ENCODE measurements around the gene KDM4C.

KDM4C gene

DNA sequence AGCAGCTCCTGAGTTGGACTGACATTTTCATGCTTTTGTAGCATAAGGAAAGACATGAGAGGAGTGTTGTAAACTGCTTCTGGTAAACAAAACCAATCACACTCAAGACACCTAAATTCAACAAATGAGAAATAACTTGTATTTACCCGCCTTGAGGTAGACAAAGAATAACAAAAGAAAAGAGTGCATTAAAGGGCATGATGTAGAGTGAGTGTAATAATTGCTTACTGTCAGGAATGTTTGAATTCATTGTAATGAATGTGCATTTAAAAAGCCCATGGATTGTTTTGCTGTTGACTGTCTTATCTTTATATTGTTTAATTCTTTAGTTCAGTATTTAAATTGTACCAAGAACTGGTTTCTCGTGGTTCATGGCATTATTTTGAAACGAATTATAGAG, 61.8 kb downstream of the KDM4C start:
- H3K27me3 ChIP-seq, result no peaks in the 10 kb centered on the region
- TF ChIP-seq, protein P1, sequence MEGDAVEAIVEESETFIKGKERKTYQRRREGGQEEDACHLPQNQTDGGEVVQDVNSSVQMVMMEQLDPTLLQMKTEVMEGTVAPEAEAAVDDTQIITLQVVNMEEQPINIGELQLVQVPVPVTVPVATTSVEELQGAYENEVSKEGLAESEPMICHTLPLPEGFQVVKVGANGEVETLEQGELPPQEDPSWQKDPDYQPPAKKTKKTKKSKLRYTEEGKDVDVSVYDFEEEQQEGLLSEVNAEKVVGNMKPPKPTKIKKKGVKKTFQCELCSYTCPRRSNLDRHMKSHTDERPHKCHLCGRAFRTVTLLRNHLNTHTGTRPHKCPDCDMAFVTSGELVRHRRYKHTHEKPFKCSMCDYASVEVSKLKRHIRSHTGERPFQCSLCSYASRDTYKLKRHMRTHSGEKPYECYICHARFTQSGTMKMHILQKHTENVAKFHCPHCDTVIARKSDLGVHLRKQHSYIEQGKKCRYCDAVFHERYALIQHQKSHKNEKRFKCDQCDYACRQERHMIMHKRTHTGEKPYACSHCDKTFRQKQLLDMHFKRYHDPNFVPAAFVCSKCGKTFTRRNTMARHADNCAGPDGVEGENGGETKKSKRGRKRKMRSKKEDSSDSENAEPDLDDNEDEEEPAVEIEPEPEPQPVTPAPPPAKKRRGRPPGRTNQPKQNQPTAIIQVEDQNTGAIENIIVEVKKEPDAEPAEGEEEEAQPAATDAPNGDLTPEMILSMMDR (IDR thresholded peaks at IDR 0.05; ENCODE audit: low read depth, low read length), result no peak
- DNase-seq, result no peak
- H3K36me3 ChIP-seq, result no peaks in the 10 kb centered on the region; the same call in 1 of the 2 replicates
- H3K4me3 ChIP-seq (ENCODE audit: low read depth, low read length), result no peak overlapping the region
- H3K9me3 ChIP-seq, result no peaks in the 10 kb centered on the region
- H3K4me1 ChIP-seq, result no peaks in the 10 kb centered on the region

DNA sequence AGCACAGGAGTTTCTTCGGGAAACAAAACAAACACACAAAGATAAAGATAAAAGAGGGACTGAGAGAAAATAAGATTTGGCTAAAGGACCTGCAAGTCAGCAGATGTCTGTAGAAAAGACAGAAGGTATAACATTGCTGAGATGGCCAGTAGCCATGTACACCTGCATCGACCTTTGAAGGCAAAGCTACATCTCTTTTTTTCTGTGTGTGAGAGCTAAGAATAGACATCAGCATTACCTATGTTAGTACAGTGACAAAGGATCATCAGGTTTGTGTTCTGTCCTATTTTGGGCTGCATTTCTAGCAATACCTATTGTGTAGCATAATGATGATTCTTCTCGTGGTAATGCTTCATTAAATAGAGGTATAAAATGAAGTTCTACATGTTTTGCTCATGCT, 64.9 kb downstream of the KDM4C start:
- Histone ChIP-seq H3K4me3 (ENCODE audit: low read depth, low read length) (no peak overlapping the region), H3K36me3 (no peaks in the 10 kb centered on the region), H3K27me3 (no peaks in the 10 kb centered on the region), H3K4me1 (no peaks in the 10 kb centered on the region; the same call in 1 of the 2 replicates), H3K9me3 (no peaks in the 10 kb centered on the region)
- TF ChIP-seq, protein P1 (IDR thresholded peaks at IDR 0.05; ENCODE audit: low read depth, low read length), result no peak
- DNase-seq, result no peak

DNA sequence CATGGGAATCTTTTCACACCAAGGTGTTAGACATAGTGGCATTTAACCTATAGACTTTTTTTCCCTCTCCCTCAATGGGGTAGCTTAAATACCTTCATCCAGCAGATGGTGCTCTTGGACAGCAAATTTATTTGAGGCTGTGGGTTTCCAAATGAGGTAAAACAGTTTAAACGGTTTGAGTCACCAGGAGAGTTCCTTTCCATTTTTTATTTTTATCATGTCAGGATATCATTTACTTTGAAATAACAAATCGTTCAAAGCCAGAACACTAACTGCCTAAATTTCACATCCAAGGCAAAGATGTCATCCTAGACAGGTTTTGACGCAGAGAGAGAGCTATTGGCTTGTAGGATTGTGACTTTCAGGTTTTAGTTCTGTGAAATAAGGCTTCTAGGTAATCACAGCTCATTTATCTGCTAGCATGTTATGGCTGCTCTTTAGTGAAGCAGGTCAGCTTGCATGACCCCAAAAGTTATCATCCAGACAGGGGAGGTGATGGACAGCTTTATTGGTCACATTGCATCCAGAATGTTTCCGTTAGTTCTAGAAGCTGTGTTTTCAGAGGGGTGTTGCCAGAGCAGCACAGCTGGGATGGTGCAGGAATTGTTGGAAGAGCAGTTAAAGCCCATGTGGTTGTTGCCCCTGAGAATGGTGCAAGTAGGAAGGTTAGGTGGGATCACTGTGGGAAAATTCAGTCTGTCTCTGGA, 69.8 kb downstream of the KDM4C start:
- Histone ChIP-seq H3K27me3 (no peaks in the 10 kb centered on the region), H3K9me3 (no peaks in the 10 kb centered on the region), H3K4me3 (ENCODE audit: low read depth, low read length) (no peak overlapping the region), H3K36me3 (no peaks in the 10 kb centered on the region), H3K4me1 (no peaks in the 10 kb centered on the region; the same call in 1 of the 2 replicates)
- TF ChIP-seq, protein P1 (IDR thresholded peaks at IDR 0.05; ENCODE audit: low read depth, low read length), result peak; percentile 80
- DNase-seq, result peak; percentile 51

DNA sequence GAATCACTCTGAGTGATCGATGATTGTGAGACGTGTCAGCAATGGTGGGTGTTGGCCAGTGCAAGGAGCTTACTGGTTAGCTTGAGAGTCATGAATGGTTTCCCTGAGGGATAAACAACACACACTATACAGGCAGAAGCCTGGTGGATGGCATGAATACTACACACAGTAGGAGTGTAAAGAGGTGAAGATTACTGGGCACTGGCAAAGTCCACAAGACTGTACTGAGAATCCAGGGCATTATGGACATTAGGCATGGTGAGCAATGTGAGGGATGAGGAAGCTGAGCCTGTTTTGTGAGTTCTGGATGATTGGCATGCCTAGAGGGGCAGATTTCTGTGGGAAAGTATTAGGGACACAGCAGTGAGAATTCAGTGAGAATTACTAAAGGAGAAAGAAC, 71.3 kb downstream of the KDM4C start:
- no peak for DNase-seq
- TF ChIP-seq, protein P1 (IDR thresholded peaks at IDR 0.05; ENCODE audit: low read depth, low read length), result peak; percentile 21
- H3K36me3 ChIP-seq, result no peaks in the 10 kb centered on the region

DNA sequence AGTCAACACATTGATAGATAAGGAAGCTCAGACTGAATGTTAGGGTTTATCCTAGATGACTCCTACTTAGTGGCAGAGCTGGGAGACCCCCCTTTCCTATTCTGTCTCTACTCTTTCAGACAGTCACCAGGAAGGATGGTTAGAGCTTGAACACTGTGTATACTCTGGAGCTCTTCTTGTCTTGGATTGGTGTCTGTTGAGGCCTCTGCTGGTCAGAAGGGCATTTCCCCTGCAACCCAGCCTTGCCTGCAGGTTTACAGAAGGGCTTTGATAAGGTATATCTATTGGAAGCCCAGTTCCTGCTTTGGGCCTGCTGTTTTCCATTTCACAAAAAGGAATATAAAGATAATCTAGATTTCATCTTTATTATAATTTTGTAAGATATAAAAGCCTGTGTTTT, 71.8 kb downstream of the KDM4C start:
- Histone ChIP-seq H3K9me3 (no peaks in the 10 kb centered on the region), H3K36me3 (no peaks in the 10 kb centered on the region; the same call in 1 of the 2 replicates), H3K27me3 (no peaks in the 10 kb centered on the region), H3K4me1 (no peaks in the 10 kb centered on the region; the same call in 1 of the 2 replicates), H3K4me3 (ENCODE audit: low read depth, low read length) (no peak overlapping the region)
- no peak for DNase-seq
- TF ChIP-seq, protein P1 (IDR thresholded peaks at IDR 0.05; ENCODE audit: low read depth, low read length), result no peak

More for the DNA sequence above, 71.3 kb downstream of the KDM4C start:
- no peaks in the 10 kb centered on the region for H3K9me3 ChIP-seq
- no peaks in the 10 kb centered on the region for H3K27me3 ChIP-seq
- H3K4me3 ChIP-seq (ENCODE audit: low read depth, low read length), result no peak overlapping the region
- no peaks in the 10 kb centered on the region; the same call in 1 of the 2 replicates for H3K4me1 ChIP-seq

DNA sequence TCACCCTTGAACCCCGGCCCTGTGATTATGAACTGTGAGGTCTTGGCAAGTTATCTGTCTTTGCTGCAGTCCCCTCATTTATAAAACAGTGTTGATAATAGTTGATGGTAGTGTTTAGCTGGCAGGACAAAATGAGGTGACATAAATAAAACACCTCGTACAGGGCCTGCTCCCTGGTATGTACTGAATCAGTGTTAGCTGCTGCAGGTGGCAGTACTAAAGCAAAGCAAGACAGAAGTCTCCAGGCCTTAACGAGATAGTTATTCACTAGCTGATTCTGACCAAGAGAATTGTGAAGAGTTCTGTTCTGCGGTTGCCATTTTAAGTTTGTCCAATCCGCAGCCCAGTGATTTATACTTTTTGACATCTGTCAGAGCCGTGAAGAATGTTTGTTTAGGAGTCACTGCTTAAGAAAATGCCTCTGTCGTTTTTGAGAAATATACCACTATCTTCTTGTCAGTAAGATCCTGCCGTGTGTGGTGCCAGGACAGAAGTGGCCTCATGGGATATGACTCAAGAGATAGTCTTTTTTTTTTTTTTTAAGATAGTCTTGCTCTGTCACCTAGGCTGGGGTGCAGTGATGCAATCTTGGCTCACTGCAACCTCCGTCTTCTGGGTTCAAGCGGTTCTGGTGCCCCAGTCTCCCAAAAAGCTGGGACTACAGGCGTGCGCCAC, 75.9 kb downstream of the KDM4C start:
- DNase-seq, result no peak
- TF ChIP-seq, protein P1 (IDR thresholded peaks at IDR 0.05; ENCODE audit: low read depth, low read length), result no peak
- H3K4me3 ChIP-seq (ENCODE audit: low read depth, low read length), result no peak overlapping the region

More for the DNA sequence above, 75.9 kb downstream of the KDM4C start:
- Histone ChIP-seq H3K36me3 (no peaks in the 10 kb centered on the region; the same call in 1 of the 2 replicates), H3K27me3 (no peaks in the 10 kb centered on the region), H3K4me1 (no peaks in the 10 kb centered on the region; the same call in 1 of the 2 replicates), H3K9me3 (no peaks in the 10 kb centered on the region)

Measured in BE2C (cell line).